Sciatic nerve (tissue), 2 donors: Measurements from ENCODE around the gene SHF. TPM values are rescaled to one million over a fixed set of nuclear protein-coding genes. Genes with fewer than 3 reads are reported as not detected.

Experiments
- ATAC-seq: fragments of 200-7000 bp; cut with Tn5 transposase; one replicate; pipeline ENCODE4 v1.9.1; 2020; ENCODE audit warnings: mild to moderate bottlenecking, moderate library complexity
- DNase-seq: peaks from one replicate; pipeline ENCODE4 v3.0.0-alpha.2; 2020; ENCODE audit warnings: low spot score
- intact Hi-C: fragments of 100-400 bp; cut with DNase I; formaldehyde crosslinking; loops from one replicate; pipeline ENCODE4 v1.14.2; 2022
- total RNA-seq: library from RNA; stranded (reverse); fragmentation: NEBNext Ultra II Directional; extraction: Animal tissue kit (Norgen Biotek cat#: 25700); gene quantifications from one replicate; pipeline ENCODE4 v1.2.1, GENCODE V29; 2021
- donor health status: DM: no; HTN: no; CAD: no.
- donor health status: DM: no; HTN: no; CAD: no.

SHF gene
- total RNA-seq, 1 donor from 2014 or later = 15.4 TPM

GRCh38 chr15:45179221-45179985, 8.4 kb downstream of the SHF start:
- ATAC-seq (no peak), DNase-seq (no peak)
- intact Hi-C loops = no loop called here

- DNase-seq (no peak), ATAC-seq (no peak)
- intact Hi-C loops = no loop called here
Observed at GRCh38 chr15:45177285-45177684, 10.5 kb downstream of the SHF start.

GRCh38 chr15:45174577-45174976, 13.2 kb downstream of the SHF start:
- ATAC-seq = no peak
- DNase-seq = no peak
- intact Hi-C loops = no loop called here

GRCh38 chr15:45174069-45174468, 13.7 kb downstream of the SHF start:
- intact Hi-C loops = no loop called here
- DNase-seq = no peak

GRCh38 chr15:45171912-45172311, 15.9 kb downstream of the SHF start:
- ATAC-seq (no peak), DNase-seq (no peak)
- intact Hi-C loops = no loop called here

More at GRCh38 chr15:45174069-45174468, 13.7 kb downstream of the SHF start:
- no peak for ATAC-seq

GRCh38 chr15:45169608-45170480, 17.9 kb downstream of the SHF start:
- DNase-seq (no peak), ATAC-seq (no peak)
- intact Hi-C loops = loop anchor here (10.0 kb wide), 1 partner anchor 235 kb away; a partner anchor contains a TSS

GRCh38 chr15:45168751-45169551, 18.8 kb downstream of the SHF start:
- no peak for DNase-seq
- no peak for ATAC-seq
- intact Hi-C loops = loop anchor here (10.0 kb wide), 1 partner anchor 236 kb away; a partner anchor contains a TSS

- ATAC-seq (peak; percentile 1), DNase-seq (no peak)
- intact Hi-C loops = loop anchor here (10.0 kb wide), 1 partner anchor 237 kb away; a partner anchor contains a TSS
Observed at GRCh38 chr15:45168286-45168685, 19.5 kb downstream of the SHF start.

GRCh38 chr15:45167631-45168205, 20.0 kb downstream of the SHF start:
- ATAC-seq (peak; percentile 11), DNase-seq (no peak)
- intact Hi-C loops = loop anchor here (10.0 kb wide), 1 partner anchor 237 kb away; a partner anchor contains a TSS

- ATAC-seq = peak; percentile 83
- intact Hi-C loops = loop anchor here (10.0 kb wide), 1 partner anchor 238 kb away; a partner anchor contains a TSS
- DNase-seq = peak; percentile 89
Observed at GRCh38 chr15:45166834-45167630, 20.7 kb downstream of the SHF start.

GRCh38 chr15:45165536-45165935, 22.2 kb downstream of the SHF start:
- ATAC-seq (no peak), DNase-seq (no peak)
- intact Hi-C loops = loop anchor here (10.0 kb wide), 1 partner anchor 239 kb away; a partner anchor contains a TSS

- no peak for ATAC-seq
- intact Hi-C loops = loop anchor here (10.0 kb wide), 1 partner anchor 240 kb away; a partner anchor contains a TSS
- no peak for DNase-seq
Observed at GRCh38 chr15:45164914-45165313, 22.9 kb downstream of the SHF start.

- intact Hi-C loops = loop anchor here (10.0 kb wide), 1 partner anchor 241 kb away; a partner anchor contains a TSS
- no peak for DNase-seq
- no peak for ATAC-seq
Observed at GRCh38 chr15:45163508-45163856, 24.3 kb downstream of the SHF start.

GRCh38 chr15:45162771-45163507, 24.8 kb downstream of the SHF start:
- ATAC-seq (peak; percentile 75), DNase-seq (peak; percentile 87)
- intact Hi-C loops = loop anchor here (10.0 kb wide), 1 partner anchor 242 kb away; a partner anchor contains a TSS

- no peak for ATAC-seq
- DNase-seq = no peak
- intact Hi-C loops = loop anchor here (10.0 kb wide), 1 partner anchor 243 kb away; a partner anchor contains a TSS
Observed at GRCh38 chr15:45161666-45162065, 26.1 kb downstream of the SHF start.

- intact Hi-C loops = no loop called here
- ATAC-seq (peak; percentile 64), DNase-seq (no peak)
Observed at GRCh38 chr15:45157974-45158373, 29.8 kb downstream of the SHF start.
